Left hindlimb (tissue), 1 donor: ENCODE measurements around the gene SPHK1.
"Not testable (repeated sequence)": the region's sequence is repeated elsewhere in the genome, so short reads cannot be mapped to it uniquely, and the experiment has no call there.

Experiments
- DNase-seq: peaks from one replicate; pipeline ENCODE4 v3.0.0-alpha.2; 2018

SPHK1 gene

GRCh38 chr17:76384222-76384986 is at the start of gene SPHK1:
TSS of gene SPHK1 (plus strand) at chr17:76384609. CDS start at chr17:76385645, 1,036 bp downstream.
- peak; percentile 77 for DNase-seq

- DNase-seq = no peak
These were observed 48.6 kb upstream of the SPHK1 start for GRCh38 chr17:76335716-76336381.

GRCh38 chr17:76336756-76337412 is 47.5 kb upstream of the SPHK1 start:
- no peak for DNase-seq

- DNase-seq = no peak
These were observed 47.0 kb upstream of the SPHK1 start for GRCh38 chr17:76337413-76337777.

GRCh38 chr17:76341301-76341700 is 43.1 kb upstream of the SPHK1 start:
- no peak for DNase-seq

- no peak for DNase-seq
These were observed 41.3 kb upstream of the SPHK1 start for GRCh38 chr17:76343106-76343505.

- no peak for DNase-seq
These were observed 38.9 kb upstream of the SPHK1 start for GRCh38 chr17:76345377-76345974.

GRCh38 chr17:76346936-76347335 is 37.5 kb upstream of the SPHK1 start:
- not testable (repeated sequence) for DNase-seq

- DNase-seq = no peak
These were observed 33.9 kb upstream of the SPHK1 start for GRCh38 chr17:76350463-76350862.

GRCh38 chr17:76351526-76352071 is 32.8 kb upstream of the SPHK1 start:
- DNase-seq = no peak

GRCh38 chr17:76353004-76353598 is 31.3 kb upstream of the SPHK1 start:
- DNase-seq = no peak

- peak; percentile 93 for DNase-seq
These were observed 30.7 kb upstream of the SPHK1 start, which contains the start of gene PRPSAP1 for GRCh38 chr17:76353599-76354316. TSS of gene PRPSAP1 (minus strand) at chr17:76353916. CDS start at chr17:76353703, 213 bp downstream.

GRCh38 chr17:76354317-76354729 is 30.1 kb upstream of the SPHK1 start:
- no peak for DNase-seq

- no peak for DNase-seq
These were observed 29.6 kb upstream of the SPHK1 start for GRCh38 chr17:76354747-76355310.

GRCh38 chr17:76356803-76357456 is 27.5 kb upstream of the SPHK1 start:
- DNase-seq = no peak

- DNase-seq = peak; percentile 6
These were observed 26.7 kb upstream of the SPHK1 start for GRCh38 chr17:76357597-76358158.

GRCh38 chr17:76359375-76359774 is 25.0 kb upstream of the SPHK1 start:
- DNase-seq = no peak

- not testable (repeated sequence) for DNase-seq
These were observed 24.6 kb upstream of the SPHK1 start for GRCh38 chr17:76359776-76360175.

- DNase-seq = no peak
These were observed 23.9 kb upstream of the SPHK1 start for GRCh38 chr17:76360461-76360860.

GRCh38 chr17:76363107-76363842 is 21.1 kb upstream of the SPHK1 start:
- no peak for DNase-seq
